Thyroid gland (tissue), 4 donors: ENCODE data around the gene FALEC. TPM values are rescaled to one million over a fixed set of nuclear protein-coding genes. Genes with fewer than 3 reads are reported as not detected.

Experiments used
- DNase-seq, 2 donors: peaks; one replicate each; pipeline ENCODE4 v3.0.0-alpha.2; 2019
- H3K27ac ChIP-seq, 3 donors: fragments of 200-600 bp; sonication (generic); 1 replicate in 2 of 3; 2 replicates in 1 of 3; pipeline ENCODE4 v1.5.1; 2016 to 2019; ENCODE audit warnings: mild to moderate bottlenecking in 1 of 3, moderate library complexity in 1 of 3
- H3K27me3 ChIP-seq: fragments of 200-600 bp; sonication (generic); one replicate; pipeline ENCODE4 v1.5.1; 2019
- H3K36me3 ChIP-seq, 2 donors: fragments of 200-600 bp; sonication (generic); one replicate each; pipeline ENCODE4 v1.5.1; 2016 to 2019
- H3K4me1 ChIP-seq, 2 donors: fragments of 200-600 bp; sonication (generic); one replicate each; pipeline ENCODE4 v1.5.1; 2017 to 2019
- H3K4me3 ChIP-seq, 3 donors: fragments of 200-600 bp; sonication (generic); replicated peaks in 1 of 3; 1 replicate in 2 of 3; 2 replicates in 1 of 3; pipeline ENCODE4 v1.5.1; 2016; ENCODE audit warnings: mild to moderate bottlenecking in 1 of 3
- H3K9me3 ChIP-seq: fragments of 200-600 bp; sonication (generic); one replicate; pipeline ENCODE4 v1.5.1; 2017
- POLR2A ChIP-seq, 2 donors: fragments of 450-650 bp; IDR thresholded peaks; one replicate each; pipeline ENCODE4 v1.6.1; 2017; ENCODE audit warnings: antibody characterized with exemption in 2 of 2, mild to moderate bottlenecking in 2 of 2, moderate library complexity in 1 of 2
- WGBS, 2 donors: methylation state at CpG; one replicate each; pipeline ENCODE4 v1.1.5; 2017; 5-methylcytosine and 5-hydroxymethylcytosine counted together
- intact Hi-C: fragments of 100-400 bp; cut with DNase I; formaldehyde crosslinking; loops from one replicate; pipeline ENCODE4 v1.15.1; 2023
- total RNA-seq, 4 donors: library from RNA; depleted of rRNA; stranded (reverse); fragments of >200 nt; gene quantifications; one replicate each; pipeline ENCODE4 v1.2.3, GENCODE V29; 2016
- TF ChIP-seq, protein P1 (sequence below), 6 experiments: fragments of 200-600 bp in 3 of 6; fragments of 450-650 bp in 3 of 6; sonication (generic) in 3 of 6; IDR thresholded peaks; one replicate each; pipeline ENCODE4 v1.5.1; 2016 to 2019; ENCODE audit warnings: antibody characterized with exemption in 6 of 6, mild to moderate bottlenecking in 2 of 6, inconsistent platforms in 1 of 6, moderate library complexity in 1 of 6

Gene FALEC
- total RNA-seq: not detected

DNA sequence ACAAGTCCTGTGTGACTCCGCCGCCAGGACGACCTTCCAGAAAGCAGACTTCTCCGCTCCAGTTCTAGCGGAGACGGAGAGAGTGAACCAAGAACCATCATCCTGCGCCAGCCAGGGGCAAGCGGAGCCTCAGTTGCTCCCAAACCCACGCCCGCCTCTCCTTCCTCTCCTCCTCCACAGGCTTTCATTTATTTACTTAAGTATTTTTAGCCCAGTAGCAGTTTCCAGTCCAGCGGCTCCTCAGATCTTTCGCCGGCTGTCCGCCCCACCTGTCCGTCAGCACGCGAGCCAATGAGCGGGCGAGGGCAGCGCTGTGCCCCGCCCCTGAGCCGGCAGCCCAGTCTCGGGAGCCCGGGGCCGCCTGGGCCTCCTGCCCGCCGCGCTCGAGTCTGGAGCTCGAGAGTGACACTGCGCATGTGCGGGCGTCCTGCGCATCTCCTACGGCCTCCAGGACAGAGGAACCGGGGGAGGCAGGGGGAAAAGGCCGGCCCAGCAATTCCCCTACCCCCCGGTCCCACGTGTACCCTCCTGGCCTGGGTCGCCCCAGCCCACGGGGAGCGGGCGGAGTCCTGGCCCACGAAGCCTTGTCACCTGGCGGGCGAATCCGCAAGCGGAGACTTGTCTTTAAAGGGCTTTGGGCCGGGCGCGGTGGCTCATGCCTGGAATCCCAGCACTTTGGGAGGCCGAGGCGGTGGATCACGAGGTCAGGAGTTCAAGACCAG is at the start of gene FALEC:
TSS of gene FALEC (plus strand) at position 425 of the 722 bp plus-strand sequence.
- Histone ChIP-seq H3K27ac (peak within 1 kb of the TSS; percentile 60 to 81 (median 77)), H3K36me3 (no peaks in the 10 kb centered on the region), H3K9me3 (no peaks in the 10 kb centered on the region), H3K4me3 (peak within 1 kb of the TSS; percentile 3 to 52 (median 29)), H3K4me1 (peaks cover 0 to 4% of the 10 kb centered on the region in 2 donors), H3K27me3 (no peaks in the 10 kb centered on the region)
- intact Hi-C loops: no loop called here
- TF ChIP-seq POLR2A (IDR thresholded peaks at IDR 0.05): peak in 1 of 2 donors; percentile 60
- TF ChIP-seq, protein P1, sequence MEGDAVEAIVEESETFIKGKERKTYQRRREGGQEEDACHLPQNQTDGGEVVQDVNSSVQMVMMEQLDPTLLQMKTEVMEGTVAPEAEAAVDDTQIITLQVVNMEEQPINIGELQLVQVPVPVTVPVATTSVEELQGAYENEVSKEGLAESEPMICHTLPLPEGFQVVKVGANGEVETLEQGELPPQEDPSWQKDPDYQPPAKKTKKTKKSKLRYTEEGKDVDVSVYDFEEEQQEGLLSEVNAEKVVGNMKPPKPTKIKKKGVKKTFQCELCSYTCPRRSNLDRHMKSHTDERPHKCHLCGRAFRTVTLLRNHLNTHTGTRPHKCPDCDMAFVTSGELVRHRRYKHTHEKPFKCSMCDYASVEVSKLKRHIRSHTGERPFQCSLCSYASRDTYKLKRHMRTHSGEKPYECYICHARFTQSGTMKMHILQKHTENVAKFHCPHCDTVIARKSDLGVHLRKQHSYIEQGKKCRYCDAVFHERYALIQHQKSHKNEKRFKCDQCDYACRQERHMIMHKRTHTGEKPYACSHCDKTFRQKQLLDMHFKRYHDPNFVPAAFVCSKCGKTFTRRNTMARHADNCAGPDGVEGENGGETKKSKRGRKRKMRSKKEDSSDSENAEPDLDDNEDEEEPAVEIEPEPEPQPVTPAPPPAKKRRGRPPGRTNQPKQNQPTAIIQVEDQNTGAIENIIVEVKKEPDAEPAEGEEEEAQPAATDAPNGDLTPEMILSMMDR (IDR thresholded peaks at IDR 0.05): peak in 2 of 6 experiments; percentile 5 to 9
- WGBS, 2 donors: 1 to 2% methylated on average over 30 to 39 of the region's 54 CpGs
- peak; percentile 97 for DNase-seq

- no peaks in the 10 kb centered on the region for H3K9me3 ChIP-seq
- H3K4me1 ChIP-seq: no peaks in the 10 kb centered on the region
- H3K4me3 ChIP-seq: no peak overlapping the region
- intact Hi-C loops: loop anchor here (10.0 kb wide), 1 partner anchor 102 kb away; the partner anchor contains the start of gene RPRD2
- H3K36me3 ChIP-seq: peaks cover 16 to 34% of the 10 kb centered on the region in 2 donors
- TF ChIP-seq, protein P1 (IDR thresholded peaks at IDR 0.05): no peak
- no peak for TF ChIP-seq POLR2A (IDR thresholded peaks at IDR 0.05)
- no peaks in the 10 kb centered on the region for H3K27me3 ChIP-seq
- H3K27ac ChIP-seq: peak overlapping the region in 1 of 3 donors; percentile 35
- no peak for DNase-seq
Measured at GRCh38 chr1:150466964-150467363, 48.6 kb upstream of the FALEC start.

DNA sequence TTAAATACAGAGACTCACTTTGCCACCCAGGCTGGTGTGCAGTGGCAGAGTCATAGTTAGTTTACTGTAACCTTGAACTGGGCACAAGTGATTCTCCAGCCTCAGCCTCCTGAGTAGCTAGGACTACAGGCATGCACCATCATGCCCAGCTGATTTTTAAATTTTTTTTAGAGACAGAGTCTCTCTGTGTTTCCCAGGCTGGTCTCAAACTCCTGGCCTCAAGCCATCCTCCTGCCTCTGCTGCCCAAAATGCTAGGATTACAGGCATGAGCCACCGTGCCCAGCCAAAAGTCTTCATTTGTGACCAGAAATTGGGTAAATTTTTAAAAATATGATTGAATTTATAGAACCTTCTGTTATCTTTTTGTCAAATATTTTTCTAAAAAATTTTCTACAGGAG is 46.3 kb upstream of the FALEC start:
- Histone ChIP-seq H3K36me3 (peaks cover 24 to 40% of the 10 kb centered on the region in 2 donors), H3K4me1 (no peaks in the 10 kb centered on the region), H3K27me3 (no peaks in the 10 kb centered on the region), H3K4me3 (no peak overlapping the region), H3K27ac (peak overlapping the region in 1 of 3 donors; percentile 6), H3K9me3 (no peaks in the 10 kb centered on the region)
- TF ChIP-seq, protein P1 (IDR thresholded peaks at IDR 0.05): no peak
- no peak for TF ChIP-seq POLR2A (IDR thresholded peaks at IDR 0.05)
- DNase-seq: no peak
- intact Hi-C loops: loop anchor here (10.0 kb wide), 1 partner anchor 104 kb away; the partner anchor contains the start of gene RPRD2
- WGBS, 2 donors: 88 to 94% methylated on average over 1 of the region's 1 CpG

- Histone ChIP-seq H3K36me3 (peaks cover 24 to 27% of the 10 kb centered on the region in 2 donors), H3K27ac (no peak overlapping the region), H3K9me3 (no peaks in the 10 kb centered on the region), H3K27me3 (no peaks in the 10 kb centered on the region), H3K4me1 (peaks cover 5 to 6% of the 10 kb centered on the region in 2 donors), H3K4me3 (no peak overlapping the region)
- no peak for DNase-seq
- TF ChIP-seq, protein P1 (IDR thresholded peaks at IDR 0.05): no peak
- no peak for TF ChIP-seq POLR2A (IDR thresholded peaks at IDR 0.05)
- intact Hi-C loops: loop anchor here (10.0 kb wide), 1 partner anchor 172 kb away; no protein-coding TSS in a partner anchor
- WGBS, 2 donors: 90% methylated on average over 8 to 10 of the region's 10 CpGs
Measured at GRCh38 chr1:150472601-150473200, 42.9 kb upstream of the FALEC start.

GRCh38 chr1:150473659-150474058 is 41.9 kb upstream of the FALEC start:
- H3K27me3 ChIP-seq: no peaks in the 10 kb centered on the region
- H3K9me3 ChIP-seq: no peaks in the 10 kb centered on the region
- H3K36me3 ChIP-seq: peaks cover 24 to 27% of the 10 kb centered on the region in 2 donors
- H3K4me3 ChIP-seq: no peak overlapping the region
- 84 to 89% methylated on average over 4 of the region's 4 CpGs for WGBS, 2 donors
- H3K27ac ChIP-seq: no peak overlapping the region
- intact Hi-C loops: loop anchor here (10.0 kb wide), 1 partner anchor 171 kb away; no protein-coding TSS in a partner anchor
- no peak for TF ChIP-seq POLR2A (IDR thresholded peaks at IDR 0.05)
- TF ChIP-seq, protein P1 (IDR thresholded peaks at IDR 0.05): no peak
- H3K4me1 ChIP-seq: peaks cover 5 to 6% of the 10 kb centered on the region in 2 donors
- no peak for DNase-seq
